ENCODE measurements around the gene EPS8L1. TPM values are rescaled to one million over a fixed set of nuclear protein-coding genes. Genes with fewer than 3 reads are reported as not detected.

Gene EPS8L1
- total RNA-seq, 3 donors from 2014 or later (not counting 1 experiment from before 2014, with no cell fraction given): 8.8 to 15.7 (median 10.0) TPM

GRCh38 chr19:55094456-55095259, 19.0 kb downstream of the EPS8L1 start:
- DNase-seq: no peak
- Histone ChIP-seq H3K4me3 (ENCODE audit: low read length) (no peak overlapping the region), H3K27ac (ENCODE audit: low read length) (no peak overlapping the region), H3K4me1 (ENCODE audit: control insufficient read depth, insufficient read depth, low read length) (no peaks in the 10 kb centered on the region), H3K27me3 (ENCODE audit: control insufficient read depth, insufficient read depth, low read length) (no peaks in the 10 kb centered on the region), H3K9me3 (ENCODE audit: control insufficient read depth, insufficient read depth, low read length) (no peaks in the 10 kb centered on the region), H3K36me3 (ENCODE audit: control insufficient read depth, insufficient read depth, low read length) (peaks cover 42% of the 10 kb centered on the region)
- Mint-ChIP-seq H3K36me3 (no peaks in the 10 kb centered on the region), H3K27ac (no peak overlapping the region), H3K27me3 (ENCODE audit: low read depth in 2 of 2) (peaks cover under 1 to 2% of the 10 kb centered on the region in 2 donors), H3K9me3 (no peaks in the 10 kb centered on the region), H3K4me1 (peaks cover 0 to 12% of the 10 kb centered on the region in 2 donors), H3K4me3 (no peak overlapping the region)
- no peak for ATAC-seq
- intact Hi-C loops (cut with micrococcal nuclease): no loop called here
- WGBS (ENCODE audit: insufficient coverage): 97% methylated on average over 32 of the region's 32 CpGs
- no peak for TF ChIP-seq CTCF (IDR thresholded peaks at IDR 0.05)

- Mint-ChIP-seq H3K4me1 (peaks cover 0 to 10% of the 10 kb centered on the region in 2 donors), H3K4me3 (no peak overlapping the region), H3K9me3 (no peaks in the 10 kb centered on the region), H3K27me3 (ENCODE audit: low read depth in 2 of 2) (no peaks in the 10 kb centered on the region), H3K27ac (no peak overlapping the region), H3K36me3 (no peaks in the 10 kb centered on the region)
- intact Hi-C loops (cut with micrococcal nuclease): no loop called here
- Histone ChIP-seq H3K9me3 (ENCODE audit: control insufficient read depth, insufficient read depth, low read length) (no peaks in the 10 kb centered on the region), H3K27ac (ENCODE audit: low read length) (no peak overlapping the region), H3K36me3 (ENCODE audit: control insufficient read depth, insufficient read depth, low read length) (peaks cover 43% of the 10 kb centered on the region), H3K4me3 (ENCODE audit: low read length) (no peak overlapping the region), H3K27me3 (ENCODE audit: control insufficient read depth, insufficient read depth, low read length) (no peaks in the 10 kb centered on the region), H3K4me1 (ENCODE audit: control insufficient read depth, insufficient read depth, low read length) (no peaks in the 10 kb centered on the region)
- no peak for ATAC-seq
- WGBS (ENCODE audit: insufficient coverage): 92% methylated on average over 23 of the region's 23 CpGs
- no peak for DNase-seq
- TF ChIP-seq CTCF (IDR thresholded peaks at IDR 0.05): no peak
Observed at GRCh38 chr19:55095260-55096060, 19.8 kb downstream of the EPS8L1 start.

- H3K4me3 Mint-ChIP-seq: no peak overlapping the region
- Histone ChIP-seq H3K9me3 (ENCODE audit: control insufficient read depth, insufficient read depth, low read length) (no peaks in the 10 kb centered on the region), H3K4me1 (ENCODE audit: control insufficient read depth, insufficient read depth, low read length) (no peaks in the 10 kb centered on the region), H3K27me3 (ENCODE audit: control insufficient read depth, insufficient read depth, low read length) (no peaks in the 10 kb centered on the region), H3K4me3 (ENCODE audit: low read length) (no peak overlapping the region), H3K27ac (ENCODE audit: low read length) (no peak overlapping the region), H3K36me3 (ENCODE audit: control insufficient read depth, insufficient read depth, low read length) (peaks cover 38% of the 10 kb centered on the region)
- 85% methylated on average over 15 of the region's 23 CpGs for WGBS (ENCODE audit: insufficient coverage)
- H3K27ac Mint-ChIP-seq: no peak overlapping the region
- no peak for TF ChIP-seq CTCF (IDR thresholded peaks at IDR 0.05)
- H3K27me3 Mint-ChIP-seq (ENCODE audit: low read depth in 2 of 2): no peaks in the 10 kb centered on the region
- DNase-seq: no peak
- intact Hi-C loops (cut with micrococcal nuclease): no loop called here
- no peak for ATAC-seq
- peaks cover 0 to 10% of the 10 kb centered on the region in 2 donors for H3K4me1 Mint-ChIP-seq
- no peaks in the 10 kb centered on the region for H3K36me3 Mint-ChIP-seq
- no peaks in the 10 kb centered on the region for H3K9me3 Mint-ChIP-seq
Observed at GRCh38 chr19:55096061-55096701, 20.5 kb downstream of the EPS8L1 start.

Data from natural killer cell (primary cell).